H54 (cell line): ENCODE measurements around the gene PDCD4.
"Not testable (repeated sequence)": the region's sequence is repeated elsewhere in the genome, so short reads cannot be mapped to it uniquely, and the experiment has no call there.

ENCODE experiments used
- DNase-seq: peaks from one replicate; pipeline ENCODE4 v3.0.0; 2011; ENCODE audit warnings: low spot score, mixed read lengths; ENCODE audit not compliant: insufficient read length
- FAIRE-seq: peaks from 3 replicates; lab custom pipeline; 2011; peaks lifted over from hg19 to GRCh38; lab: Jason Lieb, UNC
- POLR2A ChIP-seq: IDR thresholded peaks from 2 replicates; pipeline ENCODE4 v1.6.1; 2011; ENCODE audit warnings: low read depth, mild to moderate bottlenecking, low read length

The PDCD4 gene

GRCh38 chr10:110860576-110861241, 11.0 kb upstream of the PDCD4 start:
- TF ChIP-seq POLR2A = no peak
- DNase-seq (no peak), FAIRE-seq (no peak)

DNA sequence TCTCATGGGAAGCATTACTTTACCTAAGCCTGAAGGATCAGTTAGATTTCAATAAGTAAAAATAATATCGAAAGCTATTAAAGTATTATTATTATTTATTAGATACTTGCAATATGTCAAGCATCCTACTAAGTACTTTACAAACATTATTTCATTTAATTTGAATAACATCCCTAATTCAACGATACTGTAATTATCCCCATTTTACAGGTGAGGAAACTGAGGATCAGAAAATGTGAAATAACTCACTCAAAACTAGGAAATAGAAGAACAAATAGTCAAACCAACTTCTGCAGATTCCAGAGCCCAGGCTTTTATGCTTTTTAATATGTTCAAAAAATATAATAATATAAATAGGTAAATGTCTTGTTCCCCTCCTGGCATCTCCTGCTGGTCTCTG, 10.3 kb upstream of the PDCD4 start:
- FAIRE-seq = no peak
- no peak for DNase-seq
- TF ChIP-seq POLR2A = no peak

DNA sequence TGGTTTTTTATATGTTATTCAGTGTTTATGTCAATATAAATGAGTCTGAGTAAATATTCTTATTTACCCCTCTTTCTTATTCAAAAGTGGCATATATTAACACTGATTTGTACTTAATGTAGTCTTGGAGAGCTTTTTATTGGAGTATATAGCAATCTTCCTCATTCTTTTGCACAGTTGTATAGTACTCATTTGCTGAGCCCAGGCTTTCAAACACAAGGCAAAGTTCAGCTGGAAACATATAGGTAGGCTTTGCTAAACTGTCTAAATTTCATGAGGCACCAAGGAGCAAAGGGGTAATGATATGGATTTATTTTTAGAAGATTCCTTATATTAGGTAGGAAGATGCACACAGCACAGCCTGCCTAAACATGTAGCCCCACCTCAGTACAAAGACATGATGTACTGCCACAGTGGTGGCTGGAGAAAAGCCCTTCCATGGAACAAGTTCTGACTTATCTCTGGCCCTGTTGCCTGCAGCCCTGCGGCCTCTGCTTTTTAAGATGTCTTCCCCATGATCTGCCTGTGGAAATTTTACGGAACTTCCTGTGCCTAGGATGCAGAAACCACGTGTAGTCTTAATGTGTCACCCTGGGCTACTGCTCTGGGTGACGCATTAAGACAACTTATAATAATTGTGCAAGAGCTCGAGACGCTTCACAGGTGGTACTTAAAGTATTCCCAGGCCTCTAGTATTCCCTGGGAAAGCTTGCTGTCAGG, 9.6 kb upstream of the PDCD4 start:
- no peak for TF ChIP-seq POLR2A
- DNase-seq = no peak
- no peak for FAIRE-seq

DNA sequence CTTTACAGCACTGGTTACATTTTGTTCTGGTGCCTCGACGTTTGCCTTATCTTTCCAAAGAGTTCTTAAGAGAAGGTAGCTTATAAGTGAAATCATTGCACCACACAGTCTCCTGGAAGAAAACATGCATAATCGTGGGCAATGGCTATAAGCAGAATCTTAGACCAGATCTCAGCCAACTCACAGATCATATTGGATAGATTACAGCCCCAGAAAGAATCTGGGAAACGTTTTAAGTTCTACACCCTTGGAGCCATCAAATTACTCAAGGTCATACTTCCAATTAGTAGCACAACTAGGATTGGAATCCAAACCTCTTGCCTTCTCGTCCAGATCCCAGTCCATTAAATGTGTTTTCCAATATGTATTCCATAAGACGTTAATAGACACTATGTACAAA, 8.8 kb upstream of the PDCD4 start:
- no peak for TF ChIP-seq POLR2A
- FAIRE-seq (no peak), DNase-seq (no peak)

DNA sequence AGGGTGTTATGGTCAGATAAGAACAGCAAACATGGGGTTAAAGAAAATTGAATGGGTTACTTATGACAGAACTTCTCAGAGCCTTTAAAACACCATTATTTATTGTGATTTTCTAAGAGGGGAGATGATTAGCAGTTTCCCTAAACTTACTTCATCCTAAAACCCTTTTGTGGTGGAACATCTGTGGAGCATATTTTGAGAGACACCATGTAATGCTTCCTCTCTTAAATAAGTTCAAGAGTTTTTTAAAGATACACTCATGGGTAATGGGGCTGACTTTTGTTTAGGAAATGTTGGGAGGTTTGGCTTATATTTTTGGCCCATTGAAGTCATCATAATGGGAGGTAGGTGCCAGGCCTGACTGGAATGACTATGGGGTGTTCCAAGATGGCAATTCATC, 8.4 kb upstream of the PDCD4 start:
- DNase-seq = no peak
- TF ChIP-seq POLR2A = no peak
- FAIRE-seq = no peak

- no peak for DNase-seq
- no peak for TF ChIP-seq POLR2A
- FAIRE-seq = no peak
These were observed 7.8 kb upstream of the PDCD4 start for GRCh38 chr10:110863956-110864355.

- DNase-seq (no peak), FAIRE-seq (no peak)
- TF ChIP-seq POLR2A = no peak
These were observed 7.0 kb upstream of the PDCD4 start for GRCh38 chr10:110864662-110865140.

DNA sequence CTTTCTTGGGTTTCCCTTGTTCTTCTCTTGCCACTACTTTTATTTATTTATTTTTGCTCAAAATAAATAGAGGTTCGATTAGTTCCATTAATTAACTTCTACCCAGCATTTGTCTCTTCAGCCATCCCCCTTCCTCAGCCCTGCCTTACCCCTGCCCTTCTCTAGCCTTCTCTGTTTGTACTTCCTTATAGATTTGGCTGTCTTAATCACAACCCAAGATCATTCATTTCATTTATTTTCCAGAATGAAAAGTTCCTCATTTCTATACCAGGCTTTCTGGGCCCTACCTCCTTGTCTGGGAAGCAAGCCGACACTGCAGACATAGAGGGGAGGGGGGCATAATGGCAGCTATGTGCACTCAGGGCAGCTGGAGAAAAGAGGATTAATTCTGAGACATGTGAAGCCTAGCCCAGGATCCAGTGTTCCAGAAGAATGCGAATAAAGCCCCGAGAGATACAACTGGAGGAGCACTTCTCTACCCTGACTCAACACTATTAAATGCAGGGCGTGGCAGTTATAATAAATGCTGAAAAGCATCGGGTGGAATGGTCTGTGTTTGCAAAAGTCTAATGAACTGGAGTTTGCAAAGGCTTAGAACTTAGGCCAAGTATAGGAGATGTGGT, 6.4 kb upstream of the PDCD4 start:
- no peak for TF ChIP-seq POLR2A
- FAIRE-seq (no peak), DNase-seq (no peak)

GRCh38 chr10:110865809-110866482, 5.8 kb upstream of the PDCD4 start:
- no peak for TF ChIP-seq POLR2A
- DNase-seq (no peak), FAIRE-seq (no peak)

DNA sequence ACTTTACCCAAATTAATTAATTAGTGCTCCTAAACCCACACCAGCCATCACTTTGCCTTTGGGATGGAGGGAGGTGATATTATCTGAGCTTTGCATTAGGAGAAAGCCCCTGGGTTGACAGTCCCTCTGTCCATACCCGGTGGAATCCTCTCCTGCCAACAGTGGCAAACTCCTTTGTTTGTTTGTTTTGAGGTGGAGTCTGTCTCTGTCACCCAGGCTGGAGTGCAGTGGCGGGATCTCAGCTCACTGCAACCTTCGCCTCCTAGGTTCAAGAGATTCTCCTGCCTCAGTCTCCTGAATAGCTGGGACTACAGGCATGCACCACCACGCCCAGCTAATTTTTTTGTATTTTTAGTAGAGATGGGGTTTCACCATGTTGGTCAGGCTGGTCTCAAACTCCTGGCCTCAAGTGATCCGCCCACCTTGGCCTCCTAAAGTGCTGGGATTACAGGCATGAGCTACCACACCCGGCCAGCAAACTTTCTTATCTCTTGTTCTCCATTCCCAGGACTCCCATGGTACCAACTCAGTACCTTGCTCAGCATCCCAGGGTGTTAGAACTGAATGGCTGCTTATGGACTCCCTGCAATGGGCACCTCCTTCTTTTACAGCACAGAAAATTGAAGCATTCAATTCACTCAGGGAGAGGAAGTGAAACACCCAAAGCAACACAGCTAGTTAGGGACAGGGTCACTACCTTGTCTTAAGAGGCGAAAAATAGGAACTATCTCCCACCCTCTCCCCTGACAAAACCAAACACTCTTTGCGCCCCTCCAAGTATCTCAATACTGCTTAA, 4.5 kb upstream of the PDCD4 start:
- not testable (repeated sequence) for DNase-seq, FAIRE-seq

DNA sequence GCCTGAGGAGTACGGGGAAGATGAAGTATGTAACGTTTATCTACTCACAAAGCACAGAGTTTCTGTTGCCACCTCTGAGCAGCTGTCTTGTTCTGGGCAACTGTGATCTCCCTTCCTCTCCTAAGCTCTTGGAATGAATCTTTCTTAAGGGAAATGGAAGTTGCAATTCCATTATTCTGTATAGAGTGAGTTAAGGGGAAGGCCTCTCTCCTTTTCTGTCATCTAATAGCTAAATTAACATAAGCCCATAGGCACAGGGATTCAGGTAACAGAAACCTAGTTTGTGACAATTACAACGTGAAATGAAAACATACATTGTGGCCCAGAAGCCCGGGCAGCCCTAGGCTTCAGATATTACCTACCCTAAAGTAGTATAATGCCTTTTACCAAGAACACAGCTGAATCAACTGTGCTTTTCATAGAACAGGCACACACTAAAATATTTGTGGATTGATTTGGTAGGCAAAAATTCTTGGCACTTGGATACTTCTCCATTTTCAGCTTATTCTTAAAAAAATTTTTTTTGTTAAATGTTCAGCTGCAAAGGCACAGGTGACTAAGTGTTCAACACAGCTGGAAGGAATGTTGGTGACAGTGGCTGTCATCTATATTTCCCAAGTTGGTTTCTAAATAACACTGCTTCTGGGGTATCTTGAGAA, 3.8 kb upstream of the PDCD4 start:
- FAIRE-seq (no peak), DNase-seq (no peak)
- TF ChIP-seq POLR2A = no peak

GRCh38 chr10:110868981-110869380, 2.7 kb upstream of the PDCD4 start:
- no peak for FAIRE-seq
- no peak for TF ChIP-seq POLR2A
- DNase-seq = no peak

GRCh38 chr10:110870823-110871297, 868 bp upstream of the PDCD4 start:
- DNase-seq (no peak), FAIRE-seq (no peak)
- TF ChIP-seq POLR2A = no peak
